ENCODE results near the gene ROR2.
"Not testable (repeated sequence)": the region's sequence is repeated elsewhere in the genome, so short reads cannot be mapped to it uniquely, and the experiment has no call there.

ROR2 gene

DNA sequence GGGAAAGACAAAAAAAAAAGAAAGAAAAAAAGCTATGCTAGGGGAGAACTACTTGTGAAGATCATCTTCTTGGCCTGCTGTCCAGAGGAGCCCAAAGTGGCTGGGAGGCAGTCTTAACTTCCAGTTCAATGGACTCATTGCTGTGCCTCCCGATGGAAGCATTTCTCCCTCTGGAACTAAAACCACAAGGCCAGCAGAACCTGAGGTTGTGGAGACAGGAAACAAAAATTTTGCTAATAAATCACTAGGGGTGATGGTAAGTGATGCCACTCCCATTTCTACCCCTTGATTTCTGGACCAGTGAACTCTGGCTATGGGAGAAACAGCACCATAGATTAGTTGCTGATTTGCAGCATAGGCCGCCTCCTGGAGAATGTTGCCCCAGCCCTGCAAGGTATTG, 402.9 kb downstream of the ROR2 start:
- no peaks in the 10 kb centered on the region for H4K20me1 ChIP-seq (ENCODE audit: low read depth, low read length)
- H3K79me2 ChIP-seq (ENCODE audit: insufficient read depth, low read length), result no peaks in the 10 kb centered on the region
- H3K9me2 ChIP-seq (replicated peaks; ENCODE audit: insufficient read depth, low read length), result no peaks in the 10 kb centered on the region
- H3K4me3 ChIP-seq (ENCODE audit: insufficient read depth, low read length, poor library complexity, severe bottlenecking), result no peak overlapping the region
- H3K9ac ChIP-seq (ENCODE audit: low read length), result no peak overlapping the region
- no peaks in the 10 kb centered on the region for H3F3A ChIP-seq (ENCODE audit: insufficient read depth)
- no peak overlapping the region for H3K27ac ChIP-seq (ENCODE audit: low read depth, low read length)
- no peaks in the 10 kb centered on the region for H3K36me3 ChIP-seq (ENCODE audit: low read length)
- TF ChIP-seq, protein P1, sequence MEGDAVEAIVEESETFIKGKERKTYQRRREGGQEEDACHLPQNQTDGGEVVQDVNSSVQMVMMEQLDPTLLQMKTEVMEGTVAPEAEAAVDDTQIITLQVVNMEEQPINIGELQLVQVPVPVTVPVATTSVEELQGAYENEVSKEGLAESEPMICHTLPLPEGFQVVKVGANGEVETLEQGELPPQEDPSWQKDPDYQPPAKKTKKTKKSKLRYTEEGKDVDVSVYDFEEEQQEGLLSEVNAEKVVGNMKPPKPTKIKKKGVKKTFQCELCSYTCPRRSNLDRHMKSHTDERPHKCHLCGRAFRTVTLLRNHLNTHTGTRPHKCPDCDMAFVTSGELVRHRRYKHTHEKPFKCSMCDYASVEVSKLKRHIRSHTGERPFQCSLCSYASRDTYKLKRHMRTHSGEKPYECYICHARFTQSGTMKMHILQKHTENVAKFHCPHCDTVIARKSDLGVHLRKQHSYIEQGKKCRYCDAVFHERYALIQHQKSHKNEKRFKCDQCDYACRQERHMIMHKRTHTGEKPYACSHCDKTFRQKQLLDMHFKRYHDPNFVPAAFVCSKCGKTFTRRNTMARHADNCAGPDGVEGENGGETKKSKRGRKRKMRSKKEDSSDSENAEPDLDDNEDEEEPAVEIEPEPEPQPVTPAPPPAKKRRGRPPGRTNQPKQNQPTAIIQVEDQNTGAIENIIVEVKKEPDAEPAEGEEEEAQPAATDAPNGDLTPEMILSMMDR (IDR thresholded peaks at IDR 0.05; ENCODE audit: insufficient read depth, low read length, poor library complexity, severe bottlenecking), result no peak
- TF ChIP-seq EZH2phosphoT487 (conservative IDR thresholded peaks at IDR 0.05; ENCODE audit: low read length), result no peak
- no peak overlapping the region for H3K4me2 ChIP-seq (ENCODE audit: low read depth, low read length, poor library complexity, severe bottlenecking)
- no peaks in the 10 kb centered on the region for H3K9me3 ChIP-seq (ENCODE audit: insufficient read depth, low read length)
- no peak overlapping the region for H2AFZ ChIP-seq (ENCODE audit: low read depth, low read length, severe bottlenecking)
- no peaks in the 10 kb centered on the region for H3K27me3 ChIP-seq (ENCODE audit: low read length)

DNA sequence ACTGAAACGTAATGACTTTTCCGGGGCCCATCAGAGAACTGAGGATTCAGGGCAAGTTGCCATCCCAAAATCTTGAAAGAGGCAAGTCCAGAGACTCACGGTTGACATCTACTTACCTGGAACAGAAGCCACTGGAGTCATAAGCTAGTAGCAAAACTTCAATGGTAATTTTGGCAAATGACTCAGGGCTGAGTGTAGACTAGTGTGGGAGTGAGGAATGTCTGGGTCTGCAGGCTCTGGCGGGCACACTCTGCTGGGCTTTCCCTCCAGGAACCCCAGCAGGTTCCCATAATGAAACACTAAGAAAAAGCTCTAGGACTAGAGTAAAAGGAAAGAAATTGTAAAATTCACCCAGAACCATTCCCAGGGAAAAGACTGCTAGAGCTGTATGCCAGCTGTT, 403.5 kb downstream of the ROR2 start:
- no peak overlapping the region for H3K4me2 ChIP-seq (ENCODE audit: low read depth, low read length, poor library complexity, severe bottlenecking)

GRCh38 chr9:91541734-91542133, 408.3 kb downstream of the ROR2 start:
- Histone ChIP-seq H2AFZ (ENCODE audit: low read depth, low read length, severe bottlenecking) (no peak overlapping the region), H3F3A (ENCODE audit: insufficient read depth) (no peaks in the 10 kb centered on the region), H3K9me2 (replicated peaks; ENCODE audit: insufficient read depth, low read length) (no peaks in the 10 kb centered on the region), H3K4me3 (ENCODE audit: insufficient read depth, low read length, poor library complexity, severe bottlenecking) (no peak overlapping the region), H4K20me1 (ENCODE audit: low read depth, low read length) (no peaks in the 10 kb centered on the region), H3K27ac (ENCODE audit: low read depth, low read length) (no peak overlapping the region), H3K79me2 (ENCODE audit: insufficient read depth, low read length) (no peaks in the 10 kb centered on the region), H3K27me3 (ENCODE audit: low read length) (no peaks in the 10 kb centered on the region), H3K36me3 (ENCODE audit: low read length) (no peaks in the 10 kb centered on the region), H3K9ac (ENCODE audit: low read length) (no peak overlapping the region), H3K9me3 (ENCODE audit: insufficient read depth, low read length) (no peaks in the 10 kb centered on the region), H3K4me2 (ENCODE audit: low read depth, low read length, poor library complexity, severe bottlenecking) (no peak overlapping the region)
- no peak for TF ChIP-seq EZH2phosphoT487 (conservative IDR thresholded peaks at IDR 0.05; ENCODE audit: low read length)
- TF ChIP-seq, protein P1 (IDR thresholded peaks at IDR 0.05; ENCODE audit: insufficient read depth, low read length, poor library complexity, severe bottlenecking), result no peak

More for the DNA sequence above, 403.5 kb downstream of the ROR2 start:
- TF ChIP-seq, protein P1 (IDR thresholded peaks at IDR 0.05; ENCODE audit: insufficient read depth, low read length, poor library complexity, severe bottlenecking), result no peak
- TF ChIP-seq EZH2phosphoT487 (conservative IDR thresholded peaks at IDR 0.05; ENCODE audit: low read length), result no peak
- H3K9me3 ChIP-seq (ENCODE audit: insufficient read depth, low read length), result no peaks in the 10 kb centered on the region
- no peak overlapping the region for H3K4me3 ChIP-seq (ENCODE audit: insufficient read depth, low read length, poor library complexity, severe bottlenecking)
- H3K27ac ChIP-seq (ENCODE audit: low read depth, low read length), result no peak overlapping the region
- no peaks in the 10 kb centered on the region for H3F3A ChIP-seq (ENCODE audit: insufficient read depth)
- no peaks in the 10 kb centered on the region for H3K9me2 ChIP-seq (replicated peaks; ENCODE audit: insufficient read depth, low read length)
- no peaks in the 10 kb centered on the region for H3K27me3 ChIP-seq (ENCODE audit: low read length)
- H3K9ac ChIP-seq (ENCODE audit: low read length), result no peak overlapping the region
- no peaks in the 10 kb centered on the region for H4K20me1 ChIP-seq (ENCODE audit: low read depth, low read length)
- no peaks in the 10 kb centered on the region for H3K36me3 ChIP-seq (ENCODE audit: low read length)
- H3K79me2 ChIP-seq (ENCODE audit: insufficient read depth, low read length), result no peaks in the 10 kb centered on the region
- no peak overlapping the region for H2AFZ ChIP-seq (ENCODE audit: low read depth, low read length, severe bottlenecking)

GRCh38 chr9:91540506-91540905, 409.5 kb downstream of the ROR2 start:
- not testable (repeated sequence) for H3K36me3 ChIP-seq (ENCODE audit: low read length); H3K79me2 ChIP-seq (ENCODE audit: insufficient read depth, low read length); H3K4me3 ChIP-seq (ENCODE audit: insufficient read depth, low read length, poor library complexity, severe bottlenecking); H3K9ac ChIP-seq (ENCODE audit: low read length); H3F3A ChIP-seq (ENCODE audit: insufficient read depth); H3K27me3 ChIP-seq (ENCODE audit: low read length); H2AFZ ChIP-seq (ENCODE audit: low read depth, low read length, severe bottlenecking); H4K20me1 ChIP-seq (ENCODE audit: low read depth, low read length); H3K9me2 ChIP-seq (replicated peaks; ENCODE audit: insufficient read depth, low read length); H3K9me3 ChIP-seq (ENCODE audit: insufficient read depth, low read length); H3K27ac ChIP-seq (ENCODE audit: low read depth, low read length); H3K4me2 ChIP-seq (ENCODE audit: low read depth, low read length, poor library complexity, severe bottlenecking)
